HepG2 (cell line): ENCODE results near the gene FOXS1. TPM values are rescaled to one million over a fixed set of nuclear protein-coding genes. Genes with fewer than 3 reads are reported as not detected.

ENCODE experiments used
- BHLHE40 ChIP-seq: IDR thresholded peaks from 2 replicates; pipeline ENCODE4 v1.6.1; 2011; ENCODE audit warnings: low read length, improper control_type of control experiment
- CSRNP1 ChIP-seq: sonication (generic); formaldehyde crosslinking; IDR thresholded peaks from 2 replicates; pipeline ENCODE4 v1.8.1; 2023; ENCODE audit warnings: mild to moderate bottlenecking, missing genetic modification reagents
- FOXC1 ChIP-seq: sonication (generic); formaldehyde crosslinking; IDR thresholded peaks from 2 replicates; pipeline ENCODE4 v1.8.0; 2022; ENCODE audit warnings: mild to moderate bottlenecking, missing genetic modification reagents, borderline replicate concordance
- MAX ChIP-seq: IDR thresholded peaks from 2 replicates; pipeline ENCODE4 v1.6.1; 2012; ENCODE audit warnings: inconsistent platforms
- MED1 ChIP-seq: sonication (generic); formaldehyde crosslinking; IDR thresholded peaks from 2 replicates; pipeline ENCODE4 v1.4.0; 2020; ENCODE audit warnings: missing genetic modification reagents
- MLLT10 ChIP-seq: sonication (generic); formaldehyde crosslinking; IDR thresholded peaks from 2 replicates; pipeline ENCODE4 v1.4.0; 2020; ENCODE audit warnings: missing genetic modification reagents
- MXI1 ChIP-seq: IDR thresholded peaks from 3 replicates; pipeline ENCODE4 v1.6.1; 2012; ENCODE audit warnings: low read depth, low read length, inconsistent platforms, borderline replicate concordance
- PATZ1 ChIP-seq: sonication (generic); formaldehyde crosslinking; IDR thresholded peaks from 2 replicates; pipeline ENCODE4 v1.4.0; 2020; ENCODE audit warnings: missing genetic modification reagents
- PAX8 ChIP-seq: sonication (generic); formaldehyde crosslinking; IDR thresholded peaks from 2 replicates; pipeline ENCODE4 v1.8.0; 2022; ENCODE audit warnings: mild to moderate bottlenecking, missing genetic modification reagents, borderline replicate concordance
- RBM39 ChIP-seq: fragments of 200-400 bp; formaldehyde crosslinking; IDR thresholded peaks from one replicate; pipeline ENCODE4 v1.6.1; 2018; ENCODE audit warnings: antibody characterized with exemption, mild to moderate bottlenecking, low read depth, low read length; ENCODE audit not compliant: poor library complexity, severe bottlenecking
- RNF2 ChIP-seq: fragments of 450-650 bp; conservative IDR thresholded peaks from 2 replicates; pipeline ENCODE4 v1.6.1; 2016; ENCODE audit warnings: low read depth
- SP2 ChIP-seq: sonication (generic); formaldehyde crosslinking; IDR thresholded peaks from 2 replicates; pipeline ENCODE4 v1.5.1; 2020; ENCODE audit warnings: mild to moderate bottlenecking, missing genetic modification reagents
- SRSF1 ChIP-seq: fragments of 200-400 bp; formaldehyde crosslinking; optimal IDR thresholded peaks from 2 replicates; pipeline ENCODE3; 2017; ENCODE audit warnings: mild to moderate bottlenecking, low read depth, low read length, moderate library complexity
- SYNCRIP ChIP-seq: fragments of 200-400 bp; formaldehyde crosslinking; IDR thresholded peaks from 2 replicates; pipeline ENCODE4 v1.6.1; 2018; ENCODE audit warnings: mild to moderate bottlenecking, low read depth, low read length; ENCODE audit not compliant: insufficient read depth
- UBTF ChIP-seq: sonication (generic); formaldehyde crosslinking; IDR thresholded peaks from 2 replicates; pipeline ENCODE4 v1.4.0; 2020; ENCODE audit warnings: mild to moderate bottlenecking, missing genetic modification reagents
- ZBTB25 ChIP-seq: IDR thresholded peaks from 2 replicates; pipeline ENCODE4 v1.6.1; 2018; ENCODE audit warnings: missing genetic modification reagents
- ZBTB38 ChIP-seq: sonication (generic); formaldehyde crosslinking; IDR thresholded peaks from 2 replicates; pipeline ENCODE4 v1.5.1; 2020; ENCODE audit warnings: mild to moderate bottlenecking, missing genetic modification reagents
- ZBTB7A ChIP-seq: sonication (generic); formaldehyde crosslinking; IDR thresholded peaks from 2 replicates; pipeline ENCODE4 v1.8.0; 2022; ENCODE audit warnings: mild to moderate bottlenecking, missing genetic modification reagents
- ZNF652 ChIP-seq: IDR thresholded peaks from 2 replicates; pipeline ENCODE4 v1.6.1; 2016; ENCODE audit warnings: low read depth, borderline replicate concordance
- ZNF724P ChIP-seq: sonication (generic); formaldehyde crosslinking; IDR thresholded peaks from 2 replicates; pipeline ENCODE4 v1.8.0; 2022; ENCODE audit warnings: missing genetic modification reagents, borderline replicate concordance
- ZSCAN21 ChIP-seq: sonication (generic); formaldehyde crosslinking; IDR thresholded peaks from 2 replicates; pipeline ENCODE4 v1.8.0; 2022; ENCODE audit warnings: mild to moderate bottlenecking, missing genetic modification reagents, moderate library complexity, borderline replicate concordance
- polyA plus RNA-seq, 8 experiments: library from polyadenylated mRNA; depleted of rRNA in 3 of 8; stranded (reverse) in 7 of 8; unstranded in 1 of 8; fragments of >200 nt; fragmentation: Illumina TruSeq in 4 of 8; extraction: Trizol in 4 of 8; gene quantifications; 2 replicates each; pipeline versions ENCODE4 v1.2.1 to v1.2.3, GENCODE V29; 2011 to 2016; ENCODE audit warnings: low read depth in 4 of 8, missing spikeins in 1 of 8, mixed read lengths in 1 of 8; ENCODE audit not compliant: insufficient read depth in 1 of 8
- total RNA-seq, 5 experiments: library from RNA; depleted of rRNA; stranded (reverse); fragments of >200 nt; fragmentation: Illumina TruSeq; extraction: Trizol; gene quantifications; 2 replicates each; pipeline ENCODE4 v1.2.3, GENCODE V29; 2016; ENCODE audit warnings: low read depth in 1 of 5

Gene FOXS1
- total and polyA plus RNA-seq, 2 of the 13 experiments (the other 11 are each of a cell fraction or from before 2014, with no cell fraction given) = not detected

GRCh38 chr20:31861385-31862156 is 16.2 kb upstream of the FOXS1 start (continued):
- peak; percentile 54; the same call in 1 of the 2 replicates for TF ChIP-seq UBTF
- peak; percentile 10; the same call in 1 of the 2 replicates for TF ChIP-seq ZSCAN21 (CRISPR knock-in tag)
- TF ChIP-seq PATZ1 (CRISPR knock-in tag) = 0 out of 2 replicates have a peak, but pooled peaks have one; percentile 72
- TF ChIP-seq MLLT10 (CRISPR knock-in tag) = no peak
- TF ChIP-seq ZBTB38 = 0 out of 2 replicates have a peak, but pooled peaks have one; percentile 10
- TF ChIP-seq SRSF1 = no peak
- TF ChIP-seq SYNCRIP = no peak
- TF ChIP-seq MED1 (CRISPR knock-in tag) = no peak
- peak; percentile 54; the same call in 1 of the 2 replicates for TF ChIP-seq MAX
- TF ChIP-seq SP2 (CRISPR knock-in tag) = peak; percentile 37; the same call in 1 of the 2 replicates
- peak; percentile 77 for TF ChIP-seq ZBTB7A (CRISPR knock-in tag)
- TF ChIP-seq PAX8 (CRISPR knock-in tag) = no peak; the same call in 1 of the 2 replicates
- no peak; the same call in 2 of the 3 replicates for TF ChIP-seq MXI1
- no peak for TF ChIP-seq ZNF652 (CRISPR knock-in tag)
- TF ChIP-seq RNF2 = peak; percentile 69; the same call in 1 of the 2 replicates
- 0 out of 2 replicates have a peak, but pooled peaks have one; percentile 9 for TF ChIP-seq BHLHE40
- peak; percentile 58; the same call in 1 of the 2 replicates for TF ChIP-seq ZBTB25 (CRISPR knock-in tag)
- peak; percentile 67 for TF ChIP-seq RBM39
- TF ChIP-seq CSRNP1 (CRISPR knock-in tag) = peak; percentile 83; the same call in 1 of the 2 replicates
- TF ChIP-seq FOXC1 (CRISPR knock-in tag) = peak; percentile 28; the same call in 1 of the 2 replicates
- 0 out of 2 replicates have a peak, but pooled peaks have one; percentile 63 for TF ChIP-seq ZNF724P (CRISPR knock-in tag)
